Stimulated activated CD4-positive, alpha-beta T cell treated with anti-CD3 and anti-CD28 coated beads, Interleukin-4, amount 100 ng/mL, for 1 hour (primary cell): ENCODE data around the gene RPS6KA5.
"Not testable (repeated sequence)": the region's sequence is repeated elsewhere in the genome, so short reads cannot be mapped to it uniquely, and the experiment has no call there.

ENCODE experiments used
- DNase-seq: peaks from one replicate; pipeline ENCODE4 v3.0.0-alpha.2; 2020

RPS6KA5 gene

GRCh38 chr14:91065266-91065665 lies 4.8 kb upstream of the RPS6KA5 start:
- no peak for DNase-seq

GRCh38 chr14:91063119-91063518 lies 2.7 kb upstream of the RPS6KA5 start:
- no peak for DNase-seq

DNA sequence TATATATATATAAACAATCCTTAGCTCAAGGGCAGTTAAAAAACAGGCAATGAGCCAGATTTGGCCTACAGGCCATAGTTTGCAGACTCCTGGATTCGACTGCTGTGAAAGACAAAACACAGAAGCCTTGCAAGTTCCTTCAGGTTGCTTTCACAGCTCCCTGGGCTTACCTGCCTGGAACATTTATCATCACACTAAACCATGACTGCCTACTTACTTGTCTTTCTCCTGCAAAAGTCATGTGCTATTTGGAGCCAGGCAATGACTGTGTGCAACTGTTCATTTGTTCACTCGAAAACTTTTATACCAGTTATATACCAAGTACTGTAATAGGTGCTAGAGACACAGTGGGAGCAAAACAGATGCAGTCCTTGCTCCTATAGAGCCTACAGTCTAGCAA lies 2.2 kb upstream of the RPS6KA5 start:
- DNase-seq: no peak

DNA sequence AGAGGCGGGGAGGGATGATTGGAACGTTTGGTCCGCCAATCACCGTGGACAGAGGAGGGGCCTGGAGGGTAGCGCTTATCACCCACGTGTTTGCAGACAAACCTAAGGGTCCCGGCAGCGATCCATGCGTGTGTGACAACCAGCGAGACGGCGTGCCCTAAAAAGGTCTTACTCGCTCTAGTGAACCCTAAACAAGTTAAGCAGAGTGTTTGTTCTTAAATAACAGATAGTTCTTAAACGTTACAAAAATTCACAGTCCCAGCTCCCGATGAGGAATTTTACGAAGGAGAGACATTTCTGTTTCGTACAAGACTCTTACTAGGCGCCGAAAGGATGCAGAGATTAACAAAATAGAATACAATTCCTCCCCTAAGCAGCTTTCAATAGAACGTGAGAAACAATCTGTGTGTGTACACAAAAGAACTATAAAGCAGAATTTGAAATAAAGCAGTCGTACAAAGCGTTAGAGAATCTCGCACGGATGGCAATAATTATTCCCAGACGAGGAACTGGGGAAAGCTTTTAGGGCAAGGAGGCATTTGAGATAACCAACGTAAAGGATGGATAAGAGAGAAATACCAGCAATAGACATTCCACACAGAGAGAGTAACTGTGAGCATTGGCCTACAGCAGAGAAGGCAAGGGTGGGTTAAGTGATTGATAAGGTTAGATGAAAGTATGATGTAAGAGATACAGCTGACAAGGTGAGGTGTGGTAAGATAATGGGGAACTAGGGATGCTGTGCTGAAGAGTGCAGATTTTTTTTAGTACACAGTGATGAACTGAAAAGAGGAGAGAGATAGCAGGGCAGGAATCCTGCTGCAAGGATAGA lies 831 bp upstream of the RPS6KA5 start:
- DNase-seq: no peak

DNA sequence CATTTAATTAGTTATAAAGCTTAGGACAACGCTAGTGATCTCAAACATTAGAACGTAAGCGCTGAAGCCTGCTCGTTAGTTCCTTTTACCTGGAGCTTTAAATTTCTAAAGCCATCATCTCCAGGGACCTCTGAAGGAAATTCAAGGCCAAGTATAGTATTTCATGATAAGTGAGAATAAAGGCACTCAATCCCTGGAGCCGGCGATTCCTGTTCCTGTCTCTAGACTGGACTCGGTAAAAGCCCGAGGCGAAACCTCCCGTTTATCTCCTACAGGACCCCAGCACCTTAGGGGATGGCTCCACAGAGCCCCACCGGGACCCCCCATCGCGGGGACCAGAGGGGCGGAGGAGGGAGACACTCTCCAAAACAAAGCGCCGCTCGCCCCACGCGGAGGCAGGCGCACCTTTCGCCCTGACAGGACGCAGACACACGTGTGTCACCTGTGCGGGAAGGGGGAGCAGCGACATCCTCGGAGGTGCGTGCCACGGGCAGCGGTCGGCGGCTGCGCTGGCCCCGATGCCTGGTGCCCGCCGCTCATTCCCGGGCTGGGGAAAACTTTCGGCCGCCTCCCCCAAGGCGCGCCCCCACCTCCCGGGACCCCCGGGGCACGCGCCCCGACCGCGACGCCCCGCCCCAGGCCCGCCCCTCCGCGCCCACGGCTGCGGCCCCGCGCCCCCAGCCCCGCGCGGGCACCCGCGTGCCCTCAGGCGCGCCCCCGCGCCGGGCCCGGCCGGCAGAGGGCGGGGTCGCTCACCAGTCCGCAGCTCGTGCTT lies 678 bp downstream of the RPS6KA5 start:
- DNase-seq: peak; percentile 62

DNA sequence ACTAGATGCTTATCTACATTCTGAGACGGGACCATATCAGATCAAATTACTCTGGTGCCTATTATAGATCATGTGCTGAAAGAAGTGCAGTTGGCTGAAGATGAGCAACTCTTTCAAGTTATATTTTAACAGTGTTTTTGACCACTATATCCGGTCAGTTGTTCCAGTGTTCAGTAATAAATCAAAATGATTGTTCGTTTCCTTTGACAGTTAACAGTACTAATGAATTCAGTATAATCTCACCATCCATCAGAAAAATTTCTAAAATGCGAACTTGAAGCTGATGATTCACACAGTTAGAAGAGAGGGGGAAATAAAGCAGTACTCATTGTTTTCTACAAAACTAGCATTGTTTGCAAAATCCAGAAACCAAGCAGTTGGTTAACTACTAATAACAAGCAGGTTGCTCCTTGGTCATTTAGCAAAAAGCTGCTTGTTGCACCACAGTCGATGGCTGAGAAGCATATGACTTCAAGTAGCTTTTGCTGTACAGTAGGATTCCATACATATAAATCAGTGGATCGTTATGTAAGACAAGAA lies 2.3 kb downstream of the RPS6KA5 start:
- no peak for DNase-seq

GRCh38 chr14:91056361-91056760 lies 4.1 kb downstream of the RPS6KA5 start:
- no peak for DNase-seq

GRCh38 chr14:91055016-91055415 lies 5.4 kb downstream of the RPS6KA5 start:
- DNase-seq: no peak

- no peak for DNase-seq
These were observed 11.8 kb downstream of the RPS6KA5 start for GRCh38 chr14:91048676-91049075.

DNA sequence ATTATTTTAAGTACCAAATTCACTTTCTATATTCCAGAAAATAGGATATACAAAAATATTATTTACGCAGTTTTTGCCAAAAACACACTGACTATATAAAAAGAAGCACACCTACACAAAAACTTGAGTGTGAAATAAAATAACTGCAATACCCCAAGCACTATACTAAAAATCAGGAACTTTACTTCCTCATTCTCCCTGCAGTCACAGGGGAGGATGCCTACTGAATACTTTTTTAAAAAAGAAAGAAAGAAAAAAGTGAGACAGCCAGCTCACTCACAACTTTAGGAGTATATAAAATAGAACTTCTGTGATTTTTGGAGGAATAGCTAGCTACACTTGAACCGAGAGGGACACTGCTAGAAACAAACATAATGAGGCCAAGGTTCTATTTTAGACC lies 12.2 kb downstream of the RPS6KA5 start:
- DNase-seq: no peak

DNA sequence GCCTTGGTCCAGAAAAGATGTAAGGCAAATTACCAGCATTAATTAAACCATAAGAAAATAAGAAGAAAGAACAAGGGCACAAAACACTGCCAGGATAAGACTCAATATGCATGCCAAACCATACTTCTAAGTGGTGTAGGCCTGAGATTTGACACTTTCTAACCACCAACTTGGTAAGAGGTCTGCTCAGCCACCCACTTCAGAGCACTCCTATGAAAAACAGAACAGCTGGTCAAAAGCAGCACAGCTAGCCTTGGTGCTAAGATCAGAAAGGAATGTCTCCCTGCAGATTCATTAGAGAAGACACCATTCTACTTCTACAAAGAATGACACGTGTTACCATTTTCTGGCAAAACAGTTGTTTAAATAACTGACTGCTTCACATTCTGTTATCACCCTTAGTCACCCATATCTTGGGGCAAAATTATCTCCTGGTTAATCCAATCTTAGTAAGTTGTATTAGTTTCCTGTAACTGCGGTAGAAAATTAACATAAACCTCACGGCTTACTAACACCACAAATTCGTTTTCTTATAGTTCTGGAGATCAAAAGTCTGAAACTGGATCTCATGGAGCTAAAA lies 13.2 kb downstream of the RPS6KA5 start:
- DNase-seq: no peak

GRCh38 chr14:91046488-91047072 lies 13.9 kb downstream of the RPS6KA5 start:
- DNase-seq: no peak

DNA sequence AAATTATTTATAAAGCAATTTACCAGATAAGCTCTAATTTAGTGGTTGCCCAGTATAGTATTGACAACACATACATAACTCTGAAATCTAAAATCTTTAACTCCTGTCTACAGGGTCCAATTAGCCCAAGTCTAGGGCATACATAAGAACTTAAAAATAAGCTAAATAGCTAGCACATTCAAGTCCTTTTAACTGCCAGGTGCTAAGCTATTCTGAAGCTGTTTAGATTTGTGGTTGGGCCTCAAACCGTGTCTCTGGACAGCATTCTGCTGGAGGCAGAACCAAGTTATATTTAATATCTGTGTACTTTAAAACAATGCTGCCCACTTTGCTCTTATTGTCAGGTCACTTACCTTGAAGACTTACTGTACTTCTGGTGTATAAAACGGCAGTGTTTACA lies 19.0 kb downstream of the RPS6KA5 start:
- DNase-seq: no peak

GRCh38 chr14:91040545-91040944 lies 19.9 kb downstream of the RPS6KA5 start:
- no peak for DNase-seq

GRCh38 chr14:91038439-91038838 lies 22.0 kb downstream of the RPS6KA5 start:
- DNase-seq: no peak

DNA sequence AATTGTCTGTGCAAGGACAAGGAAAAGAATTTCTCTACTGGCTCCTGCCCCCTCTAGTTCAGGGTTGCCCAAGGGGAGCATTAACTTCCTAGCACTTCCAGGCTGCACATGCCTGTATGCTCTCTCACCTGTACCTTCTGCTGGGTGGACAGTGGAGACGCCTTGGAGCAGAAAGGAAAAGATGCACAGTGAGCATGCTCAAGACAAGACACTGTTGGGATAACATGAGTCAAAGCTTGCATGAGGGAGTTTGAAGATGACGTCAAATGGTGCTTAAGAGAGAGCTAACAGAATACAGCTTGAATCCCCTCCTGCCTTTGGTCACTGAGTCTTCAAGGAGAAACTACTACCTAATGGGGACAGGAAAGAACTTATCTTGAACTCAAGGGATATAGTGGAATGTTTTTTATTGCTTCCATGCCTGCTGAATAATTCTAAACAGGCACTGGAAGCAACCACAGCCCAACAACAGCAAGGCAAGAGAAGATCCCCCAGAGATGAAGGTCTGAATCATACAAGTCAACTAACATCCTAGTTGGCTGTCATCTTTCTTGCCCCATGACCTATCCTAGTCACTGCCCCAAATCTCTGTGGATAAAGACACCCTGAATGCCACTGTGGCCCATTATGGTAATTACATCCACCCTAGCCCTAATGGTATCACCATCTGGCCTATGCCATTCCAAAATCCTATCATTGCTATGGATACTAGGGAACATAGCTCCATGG lies 23.5 kb downstream of the RPS6KA5 start:
- no peak for DNase-seq

DNA sequence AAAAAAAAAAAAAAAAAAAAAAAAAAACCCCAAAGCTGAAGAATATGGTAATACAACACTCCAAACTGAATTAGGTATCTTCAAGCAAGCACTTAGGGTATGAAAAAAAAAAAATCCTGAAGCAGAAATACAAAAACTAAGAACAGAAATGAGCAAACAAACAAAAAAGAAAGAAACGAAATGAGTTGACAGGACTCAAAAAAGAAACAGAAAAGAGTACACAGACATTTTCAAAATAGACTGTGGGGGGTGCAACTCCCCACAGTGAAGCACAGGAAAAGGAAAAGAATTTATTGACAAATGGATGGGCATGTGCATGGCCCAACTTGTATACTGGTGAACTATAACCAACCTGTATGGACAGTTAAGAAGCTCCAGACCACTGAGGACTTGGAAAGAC lies 24.6 kb downstream of the RPS6KA5 start:
- no peak for DNase-seq

GRCh38 chr14:91034379-91034778 lies 26.1 kb downstream of the RPS6KA5 start:
- not testable (repeated sequence) for DNase-seq

DNA sequence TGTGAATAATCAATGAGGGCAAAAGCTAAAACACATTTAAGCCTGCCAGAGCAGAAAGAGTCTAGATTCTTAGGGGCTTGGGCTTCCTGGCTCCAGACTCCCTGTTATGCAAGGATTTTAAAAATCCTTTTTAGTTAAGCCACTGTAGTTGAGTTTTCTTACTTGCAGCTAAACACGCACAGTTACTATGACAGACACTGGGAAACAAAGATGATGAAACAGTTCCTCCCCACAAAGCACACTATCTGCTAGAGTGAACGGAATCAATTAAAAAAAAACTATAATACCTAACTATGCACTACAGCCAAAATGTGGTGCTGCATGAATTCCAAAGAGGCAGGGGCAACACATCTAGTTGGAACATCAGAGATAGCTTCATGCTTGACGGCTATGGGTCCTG lies 28.2 kb downstream of the RPS6KA5 start:
- no peak for DNase-seq

GRCh38 chr14:91031666-91032065 lies 28.8 kb downstream of the RPS6KA5 start:
- no peak for DNase-seq

GRCh38 chr14:91029456-91030217 lies 30.8 kb downstream of the RPS6KA5 start:
- no peak for DNase-seq

DNA sequence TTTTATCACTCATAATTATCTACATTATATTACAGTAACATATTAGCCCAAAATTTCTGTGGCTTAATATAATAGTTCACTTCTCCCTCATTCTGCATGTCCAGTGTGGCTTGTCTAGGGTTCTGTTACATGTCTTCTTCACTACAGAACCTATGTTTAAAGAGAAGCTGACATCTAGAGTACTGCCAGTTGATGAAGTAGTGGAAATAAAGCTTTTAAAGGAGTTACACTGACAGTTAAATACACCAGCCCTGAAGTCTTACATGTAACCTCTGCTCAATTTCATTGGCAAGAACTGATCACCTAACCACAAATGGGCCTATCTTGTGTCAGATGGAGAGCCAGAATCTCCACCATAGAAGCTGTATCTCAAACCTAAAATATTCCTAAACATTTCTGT lies 32.9 kb downstream of the RPS6KA5 start:
- DNase-seq: no peak
